Breast epithelium (tissue), 4 donors: ENCODE measurements around the gene PUS3. TPM values are rescaled to one million over a fixed set of nuclear protein-coding genes. Genes with fewer than 3 reads are reported as not detected.

Source experiments
- DNase-seq, 2 donors: peaks; one replicate each; pipeline ENCODE4 v3.0.0-alpha.2; 2019; ENCODE audit warnings: low spot score in 2 of 2
- H3K27ac ChIP-seq, 2 donors: fragments of 200-600 bp; sonication (generic) in 1 of 2; one replicate each; pipeline ENCODE4 v1.5.1; 2016 to 2019; ENCODE audit warnings: mild to moderate bottlenecking in 1 of 2
- H3K27me3 ChIP-seq, 2 donors: fragments of 200-600 bp; sonication (generic) in 1 of 2; one replicate each; pipeline versions ENCODE4 v1.5.1 to v1.6.0; 2017 to 2019; ENCODE audit warnings: control low read depth in 1 of 2, mild to moderate bottlenecking in 1 of 2
- H3K36me3 ChIP-seq: fragments of 200-600 bp; one replicate; pipeline ENCODE4 v1.5.1; 2019
- H3K4me1 ChIP-seq, 2 donors: fragments of 200-600 bp; sonication (generic); one replicate each; pipeline ENCODE4 v1.5.1; 2016 to 2019; ENCODE audit warnings: control low read depth in 1 of 2
- H3K4me3 ChIP-seq, 3 donors: fragments of 200-600 bp; sonication (generic); 1 replicate in 2 of 3; 2 replicates in 1 of 3; pipeline ENCODE4 v1.5.1; 2016 to 2019; ENCODE audit warnings: mild to moderate bottlenecking in 3 of 3, moderate library complexity in 2 of 3
- H3K9me3 ChIP-seq, 2 donors: fragments of 200-600 bp; sonication (generic) in 1 of 2; one replicate each; pipeline ENCODE4 v1.5.1; 2016 to 2019; ENCODE audit warnings: control low read depth in 1 of 2
- POLR2A ChIP-seq: fragments of 450-650 bp; IDR thresholded peaks from one replicate; pipeline ENCODE4 v1.6.1; 2016; ENCODE audit warnings: antibody characterized with exemption, mild to moderate bottlenecking, moderate library complexity
- POLR2AphosphoS5 ChIP-seq, 3 donors: sonication (generic); formaldehyde crosslinking; IDR thresholded peaks; one replicate each; pipeline ENCODE4 v1.6.1; 2017; ENCODE audit warnings: antibody characterized with exemption in 3 of 3
- intact Hi-C: fragments of 100-400 bp; cut with DNase I; formaldehyde crosslinking; loops from one replicate; pipeline ENCODE4 v1.15.1; 2023; ENCODE audit warnings: low total_unique reads
- total RNA-seq, 3 donors: library from RNA; depleted of rRNA; stranded (reverse); fragments of >200 nt; gene quantifications; one replicate each; pipeline ENCODE4 v1.1.0, GENCODE V29; 2016
- TF ChIP-seq, protein P1 (sequence below), 3 donors: fragments of 450-650 bp; IDR thresholded peaks; one replicate each; pipeline ENCODE4 v1.5.1; 2016 to 2017; ENCODE audit warnings: antibody characterized with exemption in 3 of 3, mild to moderate bottlenecking in 3 of 3, moderate library complexity in 3 of 3

The PUS3 gene
- total RNA-seq, 3 donors from 2014 or later, result 5.6 to 10.2 (median 8.6) TPM

DNA sequence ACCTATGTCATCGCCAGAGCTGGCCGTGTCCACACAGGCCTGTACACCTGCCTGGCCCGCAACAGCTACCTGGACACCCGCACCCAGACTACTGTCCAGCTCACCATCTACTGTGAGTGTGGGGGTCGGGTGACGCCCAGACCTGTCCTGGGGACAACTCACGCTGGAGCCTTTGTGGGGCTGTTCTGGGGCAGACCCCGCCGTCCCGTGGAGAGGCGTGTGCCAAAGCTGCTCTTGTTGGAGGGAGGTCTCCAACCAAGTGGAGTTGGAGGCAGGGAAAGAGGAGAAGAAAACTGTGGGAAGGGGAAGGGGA is 47.1 kb upstream of the PUS3 start:
- intact Hi-C loops, result no loop called here
- DNase-seq, result no peak
- Histone ChIP-seq H3K36me3 (no peaks in the 10 kb centered on the region), H3K27me3 (no peaks in the 10 kb centered on the region), H3K27ac (peak overlapping the region; percentile 66 to 89), H3K9me3 (no peaks in the 10 kb centered on the region), H3K4me1 (peaks cover 7 to 11% of the 10 kb centered on the region in 2 donors), H3K4me3 (no peak overlapping the region)
- TF ChIP-seq POLR2A, result no peak
- no peak for TF ChIP-seq POLR2AphosphoS5 (IDR thresholded peaks at IDR 0.05)
- TF ChIP-seq, protein P1, sequence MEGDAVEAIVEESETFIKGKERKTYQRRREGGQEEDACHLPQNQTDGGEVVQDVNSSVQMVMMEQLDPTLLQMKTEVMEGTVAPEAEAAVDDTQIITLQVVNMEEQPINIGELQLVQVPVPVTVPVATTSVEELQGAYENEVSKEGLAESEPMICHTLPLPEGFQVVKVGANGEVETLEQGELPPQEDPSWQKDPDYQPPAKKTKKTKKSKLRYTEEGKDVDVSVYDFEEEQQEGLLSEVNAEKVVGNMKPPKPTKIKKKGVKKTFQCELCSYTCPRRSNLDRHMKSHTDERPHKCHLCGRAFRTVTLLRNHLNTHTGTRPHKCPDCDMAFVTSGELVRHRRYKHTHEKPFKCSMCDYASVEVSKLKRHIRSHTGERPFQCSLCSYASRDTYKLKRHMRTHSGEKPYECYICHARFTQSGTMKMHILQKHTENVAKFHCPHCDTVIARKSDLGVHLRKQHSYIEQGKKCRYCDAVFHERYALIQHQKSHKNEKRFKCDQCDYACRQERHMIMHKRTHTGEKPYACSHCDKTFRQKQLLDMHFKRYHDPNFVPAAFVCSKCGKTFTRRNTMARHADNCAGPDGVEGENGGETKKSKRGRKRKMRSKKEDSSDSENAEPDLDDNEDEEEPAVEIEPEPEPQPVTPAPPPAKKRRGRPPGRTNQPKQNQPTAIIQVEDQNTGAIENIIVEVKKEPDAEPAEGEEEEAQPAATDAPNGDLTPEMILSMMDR (IDR thresholded peaks at IDR 0.05), result no peak

DNA sequence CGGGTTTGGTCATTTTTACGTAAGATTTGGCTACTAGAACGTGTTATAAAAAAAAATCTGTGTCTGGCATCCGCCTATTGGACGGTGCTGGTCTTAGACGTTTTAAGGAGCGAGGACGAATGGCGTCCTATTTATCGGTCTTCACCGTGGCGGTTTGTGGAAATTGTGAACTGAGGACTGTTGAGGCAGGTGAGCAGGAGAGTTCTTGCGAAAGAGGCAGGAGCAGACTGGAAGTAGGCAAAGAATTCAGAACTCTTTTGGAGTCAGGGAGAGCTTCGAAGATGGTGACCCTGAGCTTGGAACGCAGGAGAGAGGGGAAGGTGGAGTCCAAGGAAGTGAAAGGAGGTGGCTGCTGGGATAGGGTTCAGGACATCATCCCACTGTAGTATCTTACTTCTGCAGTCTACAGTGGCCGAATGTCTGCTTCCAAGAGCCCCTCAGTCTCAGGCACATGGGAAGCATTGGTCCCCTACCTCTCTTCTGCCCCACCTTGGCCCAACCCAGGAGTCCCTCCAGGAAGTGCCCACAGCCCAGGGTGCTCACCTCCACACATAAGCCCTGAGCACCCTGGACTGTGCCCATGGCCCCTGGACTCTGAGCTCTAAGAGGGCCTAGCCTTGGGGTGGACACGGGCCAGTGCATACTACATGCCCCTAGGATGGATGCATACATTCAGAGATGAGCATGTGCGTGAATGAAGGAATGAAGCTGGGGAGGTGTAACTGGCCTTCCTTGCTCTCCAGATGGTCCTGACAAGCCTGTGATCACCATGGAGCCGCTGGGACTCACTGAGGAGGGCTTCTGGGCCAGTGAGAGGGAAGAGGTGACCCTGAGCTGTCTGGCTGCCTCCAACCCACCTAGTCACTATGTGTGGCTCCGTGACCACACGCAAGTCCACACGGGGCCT is 46.5 kb upstream of the PUS3 start:
- intact Hi-C loops, result no loop called here
- Histone ChIP-seq H3K9me3 (no peaks in the 10 kb centered on the region), H3K27ac (peak overlapping the region in 1 of 2 donors; percentile 89), H3K4me1 (peaks cover 7 to 11% of the 10 kb centered on the region in 2 donors), H3K27me3 (no peaks in the 10 kb centered on the region), H3K36me3 (no peaks in the 10 kb centered on the region), H3K4me3 (no peak overlapping the region)
- TF ChIP-seq POLR2AphosphoS5 (IDR thresholded peaks at IDR 0.05) (no peak), POLR2A (no peak)
- TF ChIP-seq, protein P1 (IDR thresholded peaks at IDR 0.05), result no peak
- no peak for DNase-seq

DNA sequence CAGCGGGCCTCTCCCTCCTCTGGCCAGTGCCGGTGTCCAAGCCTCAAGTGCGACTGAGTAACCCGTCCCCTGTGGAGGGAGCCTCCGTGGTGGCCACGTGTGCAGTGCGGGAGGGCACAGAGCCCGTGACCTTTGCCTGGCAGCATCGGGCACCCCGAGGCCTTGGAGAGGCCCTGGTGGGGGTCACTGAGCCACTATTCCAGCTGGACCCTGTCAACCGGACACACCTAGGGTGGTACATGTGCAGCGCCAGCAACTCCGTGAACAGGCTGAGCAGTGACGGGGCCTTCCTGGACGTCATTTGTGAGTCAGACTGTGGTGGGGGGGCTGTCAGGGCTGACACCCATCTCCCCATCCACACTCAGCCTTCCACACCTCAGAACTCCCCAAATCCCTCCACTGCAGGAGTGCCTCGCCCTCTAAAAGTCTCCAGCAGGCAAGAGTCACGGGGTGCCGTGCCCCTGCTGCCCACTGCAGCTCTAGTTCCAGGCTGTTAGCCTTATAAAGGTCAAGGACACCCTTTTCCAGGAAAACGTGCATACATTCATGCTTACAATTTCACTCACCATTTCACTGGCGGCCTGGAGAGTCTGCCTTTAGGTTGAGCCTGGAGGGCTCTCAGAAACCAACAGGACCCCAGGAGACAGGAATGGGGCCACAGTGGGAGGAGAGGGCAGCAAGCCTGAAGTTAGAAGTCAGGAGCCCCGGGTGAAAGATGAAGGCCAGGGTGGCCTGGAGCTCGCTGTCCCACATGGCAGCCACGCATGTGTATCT is 45.5 kb upstream of the PUS3 start:
- no peaks in the 10 kb centered on the region for H3K9me3 ChIP-seq
- no peaks in the 10 kb centered on the region for H3K36me3 ChIP-seq
- no peak overlapping the region for H3K4me3 ChIP-seq
- no peak overlapping the region for H3K27ac ChIP-seq
- intact Hi-C loops, result no loop called here
- no peaks in the 10 kb centered on the region for H3K27me3 ChIP-seq
- no peak for DNase-seq
- peaks cover 7 to 11% of the 10 kb centered on the region in 2 donors for H3K4me1 ChIP-seq
- TF ChIP-seq POLR2A, result no peak
- TF ChIP-seq, protein P1 (IDR thresholded peaks at IDR 0.05), result no peak

- Histone ChIP-seq H3K36me3 (no peaks in the 10 kb centered on the region), H3K27ac (no peak overlapping the region), H3K4me3 (no peak overlapping the region), H3K9me3 (no peaks in the 10 kb centered on the region), H3K4me1 (peaks cover 7 to 11% of the 10 kb centered on the region in 2 donors), H3K27me3 (no peaks in the 10 kb centered on the region)
- DNase-seq, result no peak
- intact Hi-C loops, result no loop called here
- TF ChIP-seq POLR2A, result no peak
- TF ChIP-seq, protein P1 (IDR thresholded peaks at IDR 0.05), result no peak
Observed at GRCh38 chr11:125947419-125948277, 44.6 kb upstream of the PUS3 start.
